HepG2 (cell line): ENCODE data around the gene APOA1. TPM values are rescaled to one million over a fixed set of nuclear protein-coding genes. Genes with fewer than 3 reads are reported as not detected.

ENCODE experiments used
- CEBPZ ChIP-seq: IDR thresholded peaks from 2 replicates; pipeline ENCODE4 v1.6.1; 2012; ENCODE audit warnings: low read length, improper control_type of control experiment
- CENPT ChIP-seq: sonication (generic); formaldehyde crosslinking; IDR thresholded peaks from 2 replicates; pipeline ENCODE4 v1.8.0; 2022; ENCODE audit warnings: low read depth, mild to moderate bottlenecking, moderate library complexity, missing genetic modification reagents
- CSRNP2 ChIP-seq: sonication (generic); formaldehyde crosslinking; conservative IDR thresholded peaks from 2 replicates; pipeline ENCODE4 v1.8.0; 2022; ENCODE audit warnings: low read depth, missing genetic modification reagents
- DMTF1 ChIP-seq: sonication (generic); formaldehyde crosslinking; IDR thresholded peaks from 2 replicates; pipeline ENCODE4 v1.4.0; 2020; ENCODE audit warnings: mild to moderate bottlenecking, missing genetic modification reagents
- E2F5 ChIP-seq: sonication (generic); formaldehyde crosslinking; conservative IDR thresholded peaks from 2 replicates; pipeline ENCODE4 v1.4.0; 2020; ENCODE audit warnings: missing genetic modification reagents
- EHMT2 ChIP-seq: fragments of 200-600 bp; sonication (generic); IDR thresholded peaks from 2 replicates; pipeline ENCODE4 v1.7.0; 2017; ENCODE audit warnings: antibody characterized with exemption, low read depth, low read length, borderline replicate concordance
- FOXA1 ChIP-seq, 2 experiments: fragments of 450-650 bp in 1 of 2; sonication (generic) in 1 of 2; formaldehyde crosslinking in 1 of 2; IDR thresholded peaks; 2 replicates each; pipeline versions ENCODE4 v1.4.0 to v1.6.1; 2016 to 2020; ENCODE audit warnings: missing genetic modification reagents in 1 of 2
- GPN1 ChIP-seq: sonication (generic); formaldehyde crosslinking; IDR thresholded peaks from 2 replicates; pipeline ENCODE4 v1.5.1; 2020; ENCODE audit warnings: missing genetic modification reagents, borderline replicate concordance
- HDAC1 ChIP-seq: sonication (generic); formaldehyde crosslinking; IDR thresholded peaks from 2 replicates; pipeline ENCODE4 v1.5.1; 2020; ENCODE audit warnings: mild to moderate bottlenecking, missing genetic modification reagents
- HNF4A ChIP-seq: sonication (generic); formaldehyde crosslinking; IDR thresholded peaks from 2 replicates; pipeline ENCODE4 v1.4.0; 2020; ENCODE audit warnings: missing genetic modification reagents
- HNRNPLL ChIP-seq: fragments of 200-400 bp; formaldehyde crosslinking; IDR thresholded peaks from 2 replicates; pipeline ENCODE4 v1.6.1; 2017; ENCODE audit warnings: mild to moderate bottlenecking, low read depth, low read length; ENCODE audit not compliant: poor library complexity, severe bottlenecking
- KAT2B ChIP-seq: fragments of 150-350 bp; IDR thresholded peaks from 2 replicates; pipeline ENCODE4 v1.6.1; 2014; ENCODE audit warnings: low read depth, low read length, borderline replicate concordance
- LCORL ChIP-seq, 2 experiments: fragments of 450-650 bp in 1 of 2; sonication (generic) in 1 of 2; formaldehyde crosslinking in 1 of 2; IDR thresholded peaks; 2 replicates each; pipeline versions ENCODE4 v1.5.0 to v1.6.1; 2017 to 2020; ENCODE audit warnings: antibody characterized with exemption in 1 of 2, missing genetic modification reagents in 1 of 2
- MYNN ChIP-seq: sonication (generic); formaldehyde crosslinking; IDR thresholded peaks from 2 replicates; pipeline ENCODE4 v1.4.0; 2020; ENCODE audit warnings: mild to moderate bottlenecking, low read depth, missing genetic modification reagents
- PHB2 ChIP-seq: fragments of 450-650 bp; IDR thresholded peaks from 2 replicates; pipeline ENCODE4 v1.6.1; 2018; ENCODE audit not compliant: partially characterized antibody
- PHF21A ChIP-seq: sonication (generic); formaldehyde crosslinking; IDR thresholded peaks from 2 replicates; pipeline ENCODE4 v1.5.0; 2020; ENCODE audit warnings: mild to moderate bottlenecking, missing genetic modification reagents
- RARA ChIP-seq: IDR thresholded peaks from 2 replicates; pipeline ENCODE4 v1.6.1; 2016; ENCODE audit warnings: missing genetic modification reagents, missing compliant biosample characterization
- SRSF4 ChIP-seq: fragments of 200-400 bp; formaldehyde crosslinking; IDR thresholded peaks from one replicate; pipeline ENCODE4 v1.6.1; 2018; ENCODE audit warnings: mild to moderate bottlenecking, low read depth, low read length, moderate library complexity; ENCODE audit not compliant: poor library complexity, severe bottlenecking
- TCF7 ChIP-seq: sonication (generic); IDR thresholded peaks from 2 replicates; pipeline ENCODE4 v1.6.1; 2016; ENCODE audit warnings: antibody characterized with exemption, low read depth
- ZNF136 ChIP-seq: sonication (generic); formaldehyde crosslinking; IDR thresholded peaks from 2 replicates; pipeline ENCODE4 v1.8.1; 2022; ENCODE audit warnings: low read depth, mild to moderate bottlenecking, moderate library complexity, missing genetic modification reagents
- ZNF703 ChIP-seq: sonication (generic); formaldehyde crosslinking; IDR thresholded peaks from 2 replicates; pipeline ENCODE4 v1.5.1; 2020; ENCODE audit warnings: missing genetic modification reagents, mild to moderate bottlenecking, moderate library complexity, borderline replicate concordance
- polyA plus RNA-seq, 8 experiments: library from polyadenylated mRNA; depleted of rRNA in 3 of 8; stranded (reverse) in 7 of 8; unstranded in 1 of 8; fragments of >200 nt; fragmentation: Illumina TruSeq in 4 of 8; extraction: Trizol in 4 of 8; gene quantifications; 2 replicates each; pipeline versions ENCODE4 v1.2.1 to v1.2.3, GENCODE V29; 2011 to 2016; ENCODE audit warnings: low read depth in 4 of 8, missing spikeins in 1 of 8, mixed read lengths in 1 of 8; ENCODE audit not compliant: insufficient read depth in 1 of 8
- total RNA-seq, 5 experiments: library from RNA; depleted of rRNA; stranded (reverse); fragments of >200 nt; fragmentation: Illumina TruSeq; extraction: Trizol; gene quantifications; 2 replicates each; pipeline ENCODE4 v1.2.3, GENCODE V29; 2016; ENCODE audit warnings: low read depth in 1 of 5

The APOA1 gene
- total and polyA plus RNA-seq, 2 of the 13 experiments (the other 11 are each of a cell fraction or from before 2014, with no cell fraction given): 1,973 to 5,485 TPM

- no peak for TF ChIP-seq CEBPZ
- no peak for TF ChIP-seq SRSF4
- no peak for TF ChIP-seq DMTF1
- no peak for TF ChIP-seq GPN1
- no peak for TF ChIP-seq CSRNP2 (CRISPR knock-in tag)
- no peak for TF ChIP-seq FOXA1 (IDR thresholded peaks at IDR 0.05)
- TF ChIP-seq FOXA1 (CRISPR knock-in tag; IDR thresholded peaks at IDR 0.05): no peak
- TF ChIP-seq PHF21A (CRISPR knock-in tag): peak; percentile 21; the same call in 1 of the 2 replicates
- no peak for TF ChIP-seq PHB2
- no peak for TF ChIP-seq KAT2B
- no peak for TF ChIP-seq ZNF703 (CRISPR knock-in tag)
- no peak for TF ChIP-seq MYNN (CRISPR knock-in tag)
- no peak for TF ChIP-seq CENPT (CRISPR knock-in tag)
- TF ChIP-seq EHMT2: no peak
- TF ChIP-seq TCF7: no peak
- no peak for TF ChIP-seq LCORL (IDR thresholded peaks at IDR 0.05)
- TF ChIP-seq LCORL (CRISPR knock-in tag; IDR thresholded peaks at IDR 0.05): peak; percentile 84; the same call in 1 of the 2 replicates
- no peak for TF ChIP-seq E2F5 (CRISPR knock-in tag)
- peak; percentile 38 for TF ChIP-seq HNRNPLL
- peak; percentile 49; the same call in 1 of the 2 replicates for TF ChIP-seq HNF4A
- no peak for TF ChIP-seq ZNF136 (CRISPR knock-in tag)
- TF ChIP-seq HDAC1: peak; percentile 61
- peak; percentile 40; the same call in 1 of the 2 replicates for TF ChIP-seq RARA (CRISPR knock-in tag)
Observed at GRCh38 chr11:116791002-116791812, 46.2 kb downstream of the APOA1 start (continued).
